GM18873 (cell line): ENCODE data around the gene RABL3.
"Not testable (repeated sequence)": the region's sequence is repeated elsewhere in the genome, so short reads cannot be mapped to it uniquely, and the experiment has no call there.

Experiments
- ATAC-seq: cut with Tn5 transposase; IDR thresholded peaks from one replicate; pipeline ENCODE4 v1.9.1; 2021; ENCODE audit warnings: mild to moderate bottlenecking, moderate library complexity, moderate number of reproducible peaks; ENCODE audit not compliant: unreplicated experiment, low FRiP score

RABL3 gene

DNA sequence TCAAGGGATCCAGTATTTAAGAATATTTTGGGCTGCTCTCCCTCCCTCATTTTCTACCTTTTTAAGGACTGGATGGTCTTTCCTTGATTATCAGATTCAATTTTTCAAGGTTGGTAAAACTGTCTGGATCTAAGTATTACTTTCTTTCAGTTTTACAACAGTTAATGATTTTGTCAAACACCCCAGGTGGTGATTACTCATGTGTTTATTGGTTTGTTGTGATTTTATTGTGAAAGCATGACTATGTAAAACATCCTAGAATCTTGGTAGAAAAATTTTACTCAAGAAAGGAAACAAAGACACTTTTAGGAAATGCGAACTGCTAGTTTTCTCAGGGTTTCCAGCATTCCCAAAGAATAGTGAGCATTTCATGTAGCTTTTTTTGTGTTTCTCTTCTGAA, 7.5 kb upstream of the RABL3 start:
- no peak for ATAC-seq

DNA sequence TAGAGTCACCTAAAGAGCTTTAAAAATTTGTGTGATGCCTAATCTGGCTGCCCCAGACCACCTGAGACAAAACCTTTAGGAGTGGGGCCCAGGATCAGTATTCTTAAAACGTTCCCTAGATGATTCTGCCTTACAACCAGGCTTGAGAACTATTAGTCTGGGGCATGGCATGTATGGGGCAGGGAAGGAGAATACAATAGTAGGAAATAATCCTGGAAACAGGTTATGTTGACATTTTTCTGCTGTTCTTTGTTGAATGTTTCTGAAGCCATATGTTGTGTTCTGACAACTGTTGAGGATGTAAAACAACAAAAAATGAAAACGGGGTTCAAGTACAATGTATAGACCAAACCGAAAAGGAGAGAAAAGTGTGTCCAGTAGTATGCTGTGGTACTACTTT, 3.1 kb upstream of the RABL3 start:
- no peak for ATAC-seq

DNA sequence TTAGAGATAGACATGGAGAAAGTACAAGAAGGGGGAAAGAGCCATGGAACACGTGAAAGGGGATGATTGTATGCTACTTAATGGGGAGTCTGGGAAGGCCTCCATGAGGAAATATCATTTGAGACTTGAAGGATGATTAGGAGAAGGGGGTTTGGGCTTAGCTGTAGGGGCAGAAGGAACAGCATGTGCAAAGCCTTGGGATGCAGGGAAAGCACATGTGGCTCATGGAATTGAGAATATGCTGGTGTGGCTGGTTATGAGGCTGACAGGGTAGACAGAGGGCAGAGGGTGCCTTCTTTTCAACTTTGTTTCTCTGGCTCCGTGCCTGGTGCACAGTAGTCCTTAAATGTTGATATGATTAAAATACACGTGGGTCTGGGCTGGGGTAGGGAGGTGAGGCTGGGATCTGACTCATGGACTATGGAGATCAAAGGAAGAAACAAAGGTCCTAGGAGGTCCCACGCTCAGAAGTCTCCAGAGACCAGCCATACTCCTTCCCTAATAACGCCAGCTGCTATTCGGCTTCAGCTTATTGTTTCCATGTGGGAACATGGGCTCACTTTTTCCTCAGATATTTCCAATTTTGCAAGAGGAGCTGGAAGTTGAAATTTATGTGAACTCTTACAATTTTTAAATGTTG, 1.4 kb upstream of the RABL3 start:
- ATAC-seq = no peak

DNA sequence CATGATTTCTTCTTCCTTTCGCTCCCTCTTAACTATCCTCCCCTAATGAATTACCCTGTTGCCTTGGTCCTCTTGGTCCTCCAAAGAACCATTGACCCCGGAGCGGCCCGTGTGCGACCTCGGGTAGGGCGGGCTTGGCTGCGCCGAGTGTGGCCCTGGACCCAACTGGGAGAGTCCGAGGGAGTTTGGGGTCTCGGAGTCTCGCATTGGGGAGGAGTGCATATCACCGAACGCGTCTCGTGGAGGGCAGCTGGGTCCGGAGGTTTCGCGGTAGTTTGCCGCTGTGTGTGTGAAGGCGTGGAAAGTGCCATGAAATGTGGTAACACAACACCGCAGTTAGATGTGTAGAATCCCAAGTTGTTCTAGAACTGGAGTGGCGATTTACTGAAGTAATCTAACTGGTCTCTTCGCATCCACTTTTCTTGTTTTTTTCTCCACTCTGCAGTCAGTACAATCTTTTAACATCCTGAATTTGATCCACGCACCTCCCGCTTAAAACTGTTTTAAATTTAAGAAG, 591 bp upstream of the RABL3 start:
- ATAC-seq = peak; percentile 5

DNA sequence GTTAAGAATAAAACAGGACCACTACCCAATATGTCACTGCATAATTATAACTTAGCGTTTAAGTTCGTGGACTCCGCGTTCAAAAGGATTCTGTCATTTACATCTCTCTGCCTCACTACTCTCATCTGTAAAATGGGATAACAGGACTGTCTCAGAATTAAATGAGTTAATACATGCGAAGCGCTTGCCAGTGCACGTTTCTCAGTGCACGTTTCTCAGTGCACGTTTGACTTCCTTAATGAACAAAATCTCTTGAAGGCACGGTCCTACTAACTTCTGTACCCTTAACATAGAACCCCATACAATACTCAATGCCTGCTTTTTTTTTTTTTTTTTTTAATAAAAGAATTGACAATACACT, 499 bp downstream of the RABL3 start:
- ATAC-seq = peak; percentile 13

DNA sequence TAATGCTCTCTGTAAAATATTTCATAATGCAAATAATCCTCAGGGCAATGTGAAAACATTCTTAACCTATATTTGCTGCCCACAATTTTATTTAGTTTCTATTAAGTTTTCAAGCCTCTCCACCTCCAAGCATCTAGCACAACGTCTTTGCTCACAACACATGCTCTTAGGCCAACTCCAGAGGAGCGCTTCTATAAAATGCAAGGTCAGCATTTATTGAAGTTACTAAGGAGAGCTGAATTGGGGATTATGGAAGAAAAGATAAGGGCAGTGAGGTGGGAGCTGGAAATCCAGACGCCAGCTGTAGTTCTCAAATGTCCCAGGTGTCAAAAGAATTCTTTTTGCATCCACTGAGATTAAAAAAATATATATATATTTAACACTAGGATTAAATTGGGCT, 996 bp downstream of the RABL3 start:
- no peak for ATAC-seq

DNA sequence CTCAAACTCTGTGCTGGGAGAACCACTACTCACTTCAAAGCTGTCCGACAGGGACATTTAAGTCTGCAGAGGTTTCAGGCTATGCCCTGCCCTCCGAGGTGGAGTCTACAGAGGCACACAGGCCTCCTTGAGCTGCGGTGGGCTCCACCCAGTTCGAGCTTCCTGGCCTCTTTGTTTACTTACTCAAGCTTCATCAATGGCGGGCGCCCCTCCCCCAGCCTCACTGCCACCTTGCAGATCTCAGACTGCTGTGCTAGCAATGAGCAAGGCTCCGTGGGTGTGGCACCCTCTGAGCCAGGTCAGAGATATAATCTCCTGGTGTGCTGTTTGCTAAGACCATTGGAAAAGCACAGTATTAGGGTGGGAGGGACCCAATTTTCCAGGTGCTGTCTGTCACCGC, 4.3 kb downstream of the RABL3 start:
- not testable (repeated sequence) for ATAC-seq

DNA sequence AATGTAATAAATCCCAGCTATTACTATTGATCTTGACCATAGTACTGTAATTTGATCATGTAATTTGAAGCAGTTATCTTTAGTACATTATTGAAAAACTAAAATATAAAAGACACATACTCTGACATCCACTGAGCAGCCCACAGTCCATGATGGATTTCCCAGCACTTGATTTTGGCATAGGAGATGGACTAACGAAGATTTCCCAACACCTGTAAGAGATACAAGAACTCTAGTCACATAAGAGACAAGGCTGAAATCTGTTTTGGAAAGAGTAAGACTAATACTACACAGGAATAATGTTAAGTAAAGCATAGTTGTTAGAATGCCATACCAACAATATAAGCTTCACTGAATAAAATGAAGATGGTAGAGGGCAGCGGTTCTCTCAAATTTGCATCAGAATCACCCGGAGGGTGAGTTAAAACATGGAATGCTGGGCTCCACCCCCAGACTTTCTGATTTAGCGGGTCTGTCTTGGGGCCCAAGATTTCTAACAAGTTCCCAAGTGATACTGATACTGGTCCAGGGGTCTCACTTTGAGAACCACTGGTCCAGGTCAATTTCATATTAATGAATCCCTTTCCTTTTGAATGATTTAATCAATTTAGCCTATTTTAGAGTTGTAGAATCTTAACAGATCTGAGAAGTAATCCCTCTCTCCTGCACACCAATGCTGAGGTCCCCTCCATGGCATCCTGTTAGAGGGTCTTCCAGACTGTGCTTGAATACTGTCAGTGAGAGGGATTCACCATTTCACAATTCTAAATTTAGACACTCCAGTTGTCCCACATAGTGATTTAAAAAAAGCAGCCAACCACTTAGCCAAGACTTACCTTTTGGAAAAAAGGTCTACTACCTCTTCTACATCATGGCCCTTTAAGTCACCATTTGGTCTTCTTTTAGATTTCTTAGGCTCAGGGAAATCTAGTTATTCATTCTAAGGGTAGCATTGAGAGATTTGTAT, 11.5 kb downstream of the RABL3 start:
- ATAC-seq = no peak

DNA sequence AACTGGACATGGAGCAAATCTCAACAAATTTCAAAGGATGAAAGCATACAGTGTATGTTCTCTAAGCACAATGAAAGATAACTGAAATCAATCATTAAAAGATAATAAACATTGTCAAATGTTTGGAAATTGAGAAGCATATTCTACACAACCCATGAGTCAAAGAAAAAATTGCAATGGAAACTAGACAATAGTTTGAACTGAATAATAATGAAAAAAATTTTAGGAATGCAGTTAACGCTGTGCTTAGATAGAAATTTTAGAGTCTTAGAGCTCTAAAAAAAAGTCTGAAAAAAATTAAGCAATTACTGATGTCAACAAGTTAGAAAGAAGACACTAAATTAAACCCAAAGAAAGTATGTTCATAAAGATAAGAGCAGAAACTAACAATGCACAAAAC, 15.5 kb downstream of the RABL3 start:
- no peak for ATAC-seq

DNA sequence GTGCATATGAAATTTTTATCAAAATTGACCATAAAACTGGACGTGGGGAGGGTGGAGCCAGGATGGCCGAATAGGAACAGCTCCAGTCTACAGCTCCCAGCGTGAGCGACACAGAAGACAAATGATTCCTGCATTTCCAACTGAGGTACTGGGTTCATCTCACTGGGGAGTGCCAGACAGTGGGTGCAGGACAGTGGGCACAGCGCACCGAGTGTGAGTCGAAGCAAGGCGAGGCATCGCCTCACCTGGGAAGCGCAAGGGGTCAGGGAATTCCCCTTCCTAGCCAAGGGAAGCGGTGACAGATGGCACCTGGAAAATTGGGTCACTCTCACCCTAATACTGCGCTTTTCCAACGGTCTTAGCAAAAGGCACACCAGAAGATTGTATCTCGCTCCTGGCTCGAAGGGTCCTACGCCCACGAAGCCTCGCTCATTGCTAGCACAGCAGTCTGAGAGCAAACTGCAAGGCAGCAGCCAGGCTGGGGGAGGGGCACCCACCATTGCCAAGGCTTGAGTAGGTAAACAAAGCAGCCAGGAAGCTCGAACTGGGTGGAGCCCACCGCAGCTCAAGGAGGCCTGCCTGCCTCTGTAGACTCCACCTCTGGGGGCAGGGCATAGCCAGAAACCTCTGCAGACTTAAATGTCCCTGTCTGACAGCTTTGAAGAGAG, 23.0 kb downstream of the RABL3 start:
- ATAC-seq = not testable (repeated sequence)

DNA sequence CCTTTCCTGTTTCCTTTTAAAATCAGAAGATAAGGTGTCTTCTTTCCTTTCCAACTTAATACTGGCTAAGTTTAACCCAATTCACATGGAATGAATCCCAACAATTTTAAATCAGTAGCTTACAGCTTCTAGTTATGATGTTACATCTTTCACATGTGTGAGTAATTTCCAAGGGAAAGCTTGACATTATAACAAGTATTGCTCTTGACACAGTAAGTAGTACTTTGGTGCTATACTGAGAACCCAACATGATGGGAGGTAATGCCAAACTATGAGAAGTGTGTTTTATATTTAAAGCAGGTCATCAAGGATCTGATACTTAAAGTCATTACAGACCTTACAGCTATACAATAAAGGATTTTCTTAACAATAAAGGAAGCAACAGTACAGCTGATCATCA, 29.1 kb downstream of the RABL3 start:
- no peak for ATAC-seq

DNA sequence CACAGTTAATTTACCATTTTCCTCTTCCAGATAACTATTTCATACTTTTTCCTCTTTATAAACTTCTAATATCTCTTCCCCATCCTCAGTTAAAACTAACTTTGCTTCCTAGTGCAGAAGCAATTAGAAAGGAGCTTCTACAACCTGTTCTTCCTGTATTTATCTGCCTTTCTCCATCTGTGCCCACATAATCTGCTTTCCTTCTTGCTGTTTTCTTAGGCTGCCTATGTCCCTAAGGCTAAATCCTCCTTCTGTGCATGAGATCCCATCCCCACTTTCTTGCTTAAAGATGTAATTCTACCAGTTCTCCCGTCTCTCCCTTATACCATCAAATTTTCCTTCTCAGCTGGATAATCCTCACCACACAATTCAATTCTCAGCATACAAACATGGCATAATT, 31.9 kb downstream of the RABL3 start:
- ATAC-seq = no peak

DNA sequence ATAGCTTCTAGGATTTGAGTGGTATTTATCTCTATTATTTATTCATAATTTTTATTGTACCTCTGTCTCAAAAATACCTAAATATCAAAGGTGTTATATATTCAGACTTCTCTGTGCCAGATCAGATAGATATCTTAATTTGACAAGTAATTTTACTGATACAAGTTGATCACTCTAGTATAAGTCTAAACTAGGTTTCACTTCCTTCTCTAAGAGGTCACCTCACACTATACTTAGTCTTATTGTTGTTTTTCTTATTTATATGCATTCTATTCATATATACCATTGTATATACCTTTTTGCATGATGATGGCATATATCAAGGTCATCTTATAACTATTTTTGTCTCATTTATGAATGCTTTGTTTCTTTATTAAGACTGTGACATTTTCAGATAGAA, 33.9 kb downstream of the RABL3 start:
- no peak for ATAC-seq

DNA sequence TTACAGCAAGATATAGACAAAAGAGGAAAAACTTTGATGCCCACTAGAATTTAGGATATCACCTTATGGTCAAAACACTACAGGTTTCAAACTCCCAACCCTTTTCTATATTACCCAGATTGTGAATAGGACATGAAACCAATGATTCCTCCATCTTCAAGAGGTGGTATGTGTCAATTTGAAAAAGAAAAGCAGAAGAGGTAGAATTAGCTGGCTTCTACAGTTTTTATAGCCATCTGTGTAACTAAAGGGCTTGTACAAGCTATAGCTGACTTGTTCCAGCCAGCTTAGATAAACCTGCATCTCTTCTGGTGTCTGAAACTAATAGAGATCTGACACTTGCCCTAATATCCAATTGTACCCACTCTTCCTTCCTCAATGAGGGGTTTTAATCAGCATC, 35.4 kb downstream of the RABL3 start:
- no peak for ATAC-seq

DNA sequence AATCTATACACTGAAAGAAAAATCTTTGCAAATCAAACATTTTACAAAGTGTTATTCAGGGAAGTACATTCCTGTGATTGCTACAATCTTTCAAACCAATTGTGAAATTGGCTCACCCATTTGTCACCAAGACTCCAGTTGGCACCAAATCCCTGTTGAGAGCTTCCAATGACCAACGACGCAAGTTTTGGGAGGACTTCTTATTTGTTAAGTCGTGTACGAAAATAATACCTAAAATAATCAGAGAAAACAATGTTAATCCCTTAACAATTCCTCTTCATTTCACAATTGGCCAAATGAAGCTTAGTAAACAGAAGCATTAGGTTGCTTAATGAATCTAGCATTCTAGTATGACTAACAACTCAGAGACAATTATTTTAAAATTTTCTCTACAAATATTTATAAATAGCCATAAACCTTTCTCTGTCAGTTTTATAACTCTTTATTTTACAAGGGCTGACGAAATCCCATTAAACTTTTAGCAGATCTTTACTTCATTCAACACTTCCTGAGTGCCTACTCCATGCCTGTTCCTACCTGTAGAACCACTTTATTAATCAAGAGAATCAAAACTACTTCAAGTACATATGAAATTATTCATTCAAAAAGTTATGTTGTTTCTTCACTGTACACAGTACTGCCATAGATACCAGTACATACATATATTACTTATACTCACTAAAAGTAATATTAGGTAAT, 36.3 kb downstream of the RABL3 start:
- ATAC-seq = no peak

DNA sequence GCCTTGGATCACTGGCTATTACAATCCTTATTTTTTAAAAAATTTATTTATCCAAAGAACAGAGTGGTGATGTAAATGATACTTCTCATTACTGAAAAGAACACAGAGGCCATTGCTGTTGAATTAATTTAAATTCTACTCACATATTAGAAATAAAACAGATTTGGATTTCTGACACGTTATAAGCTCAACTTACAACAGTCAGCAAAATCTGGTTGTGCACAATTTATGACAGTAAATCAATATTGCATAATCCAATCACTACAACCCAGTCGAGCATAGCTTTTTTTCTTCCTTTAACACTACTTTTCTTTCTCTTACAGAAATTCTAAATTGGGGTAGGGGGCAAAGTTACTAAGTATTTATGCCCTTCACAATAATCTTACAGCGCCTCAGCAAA, 43.0 kb downstream of the RABL3 start:
- no peak for ATAC-seq

DNA sequence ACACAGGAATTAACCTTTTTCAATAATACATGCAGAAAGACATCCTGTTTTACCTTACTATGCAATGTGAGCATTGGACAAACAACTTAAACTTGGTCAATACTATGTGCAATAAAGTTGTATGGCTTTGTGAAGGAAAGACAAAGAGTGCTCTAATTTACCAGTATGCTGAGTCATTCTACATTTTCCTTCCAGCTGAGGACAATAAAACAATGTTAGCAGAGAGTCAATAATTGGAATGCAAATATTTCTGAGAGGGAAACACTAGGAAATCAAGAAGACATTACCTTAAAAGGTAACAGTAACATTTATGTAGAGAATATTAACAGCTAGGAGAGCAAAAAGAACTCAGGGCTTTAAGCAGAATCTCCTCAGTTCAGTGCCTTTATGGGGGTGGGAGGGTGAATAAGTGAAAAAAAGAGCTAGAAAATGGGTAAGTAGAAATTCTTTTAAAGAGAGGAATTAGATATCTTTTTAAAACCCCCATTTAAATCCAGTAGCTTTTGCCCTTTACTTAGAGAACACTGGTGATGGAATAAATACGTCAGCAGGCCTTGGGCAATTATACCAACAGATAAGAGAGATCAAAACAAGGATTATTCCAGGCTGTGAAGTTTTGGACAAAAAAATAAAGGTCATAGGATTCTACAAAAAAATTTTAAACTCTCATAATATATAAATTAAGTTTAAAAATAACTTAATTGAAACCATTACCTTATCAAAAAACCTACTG, 48.7 kb downstream of the RABL3 start:
- no peak for ATAC-seq

DNA sequence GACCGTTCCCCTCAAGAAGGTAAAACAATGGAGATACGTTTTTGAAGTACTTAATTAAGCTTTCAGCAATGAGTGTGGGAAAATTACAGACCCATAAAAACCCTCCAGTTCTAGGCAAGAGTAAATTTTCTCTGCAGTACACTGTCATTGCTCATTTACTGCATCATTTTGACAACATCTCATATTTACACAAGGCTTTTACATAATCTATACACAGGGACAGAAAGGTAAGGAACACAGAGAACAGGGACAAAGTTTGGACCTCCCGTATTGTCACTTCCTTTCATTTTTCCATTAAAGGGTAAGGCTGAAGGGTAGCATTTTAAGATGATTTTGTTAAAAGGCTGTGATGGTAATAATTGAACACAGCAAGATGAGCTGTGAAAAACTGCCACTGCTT, 52.9 kb downstream of the RABL3 start:
- no peak for ATAC-seq

DNA sequence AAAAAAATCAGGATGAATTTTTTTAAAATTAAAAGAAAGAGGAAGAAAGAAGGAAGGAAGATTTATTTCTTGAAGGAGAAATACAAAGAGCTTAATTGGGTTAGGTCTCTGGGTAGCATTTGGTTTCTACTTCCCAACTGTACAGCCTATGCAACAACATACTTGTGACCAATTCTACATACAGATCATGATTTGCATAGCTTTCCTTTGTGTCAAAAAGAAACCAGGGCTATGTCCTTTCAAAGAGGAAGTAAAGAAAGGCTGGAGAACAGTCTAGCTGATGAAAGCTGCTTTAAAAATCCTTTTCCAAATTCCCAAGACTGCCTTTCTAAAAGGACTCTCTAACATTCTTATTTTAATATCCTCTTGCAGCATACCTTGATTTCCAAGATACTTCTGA, 54.2 kb downstream of the RABL3 start:
- ATAC-seq = peak; percentile 96

DNA sequence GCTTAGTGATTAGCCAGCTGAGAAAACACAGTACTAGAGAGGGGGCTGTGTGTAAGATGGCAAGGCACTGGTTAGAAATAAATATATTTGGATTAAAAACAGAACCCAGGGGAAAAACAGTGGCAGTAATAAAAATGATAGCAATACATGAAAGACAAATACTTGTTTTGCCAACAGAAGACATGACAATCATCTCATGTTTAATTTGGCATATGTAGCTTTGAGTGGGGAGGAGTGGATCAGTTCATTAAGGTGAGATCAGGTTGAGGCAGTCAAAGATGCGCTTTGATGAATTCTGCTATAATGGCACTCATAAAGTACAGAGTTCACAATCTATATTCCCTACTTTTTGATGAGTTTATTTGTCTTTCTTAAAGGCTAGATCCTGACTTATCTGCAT, 56.9 kb downstream of the RABL3 start:
- no peak for ATAC-seq
